Muscle layer of colon (tissue), 2 donors: ENCODE data around the gene PPP1R7.

Experiments used
- H3K27ac ChIP-seq: one replicate; pipeline ENCODE4 v1.7.0; 2013; ENCODE audit warnings: low read depth, mild to moderate bottlenecking, low read length, moderate library complexity
- H3K27me3 ChIP-seq, 2 donors: one replicate each; pipeline ENCODE4 v1.7.0; 2013; ENCODE audit warnings: low read length in 2 of 2, mild to moderate bottlenecking in 2 of 2; ENCODE audit not compliant: insufficient read depth in 2 of 2, control insufficient read depth in 1 of 2
- H3K36me3 ChIP-seq: one replicate; pipeline ENCODE4 v1.7.0; 2013; ENCODE audit warnings: mild to moderate bottlenecking, low read length; ENCODE audit not compliant: insufficient read depth
- H3K4me1 ChIP-seq: one replicate; pipeline ENCODE4 v1.7.0; 2013; ENCODE audit warnings: mild to moderate bottlenecking, low read length; ENCODE audit not compliant: insufficient read depth
- H3K4me3 ChIP-seq, 2 donors: one replicate each; pipeline ENCODE4 v1.7.0; 2013; ENCODE audit warnings: low read length in 2 of 2, low read depth in 1 of 2, mild to moderate bottlenecking in 1 of 2, moderate library complexity in 1 of 2
- H3K9ac ChIP-seq: one replicate; pipeline ENCODE4 v1.7.0; 2013; ENCODE audit warnings: low read length
- H3K9me3 ChIP-seq: one replicate; pipeline ENCODE4 v1.7.0; 2013; ENCODE audit warnings: mild to moderate bottlenecking, low read length
- donor health status: abdominal sarcoma.
- donor health status: Adenocarcinoma of cecum.

PPP1R7 gene

DNA sequence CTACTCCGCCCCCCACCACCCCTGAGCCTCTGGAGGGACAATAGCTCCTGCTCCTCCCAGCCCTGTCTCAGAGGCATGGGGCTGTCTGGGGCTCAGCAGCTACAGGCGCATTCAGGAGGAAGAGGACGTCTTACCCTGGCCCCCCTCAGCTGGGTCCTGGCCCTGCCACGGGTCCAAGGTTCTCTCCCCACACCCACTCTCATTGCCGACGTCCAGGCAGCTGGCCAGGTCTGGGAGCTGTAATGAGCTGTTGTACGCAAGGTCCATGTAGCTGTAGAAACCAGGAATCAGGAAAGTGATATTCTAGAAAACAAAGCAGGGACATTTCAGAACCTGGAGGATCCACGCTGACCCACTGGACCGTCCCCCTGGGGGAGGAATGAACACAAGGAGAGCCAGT is 14.5 kb upstream of the PPP1R7 start:
- Histone ChIP-seq H3K27me3 (no peaks in the 10 kb centered on the region), H3K36me3 (no peaks in the 10 kb centered on the region), H3K4me1 (no peaks in the 10 kb centered on the region), H3K27ac (no peak overlapping the region), H3K9me3 (no peaks in the 10 kb centered on the region), H3K4me3 (no peak overlapping the region), H3K9ac (no peak overlapping the region)

DNA sequence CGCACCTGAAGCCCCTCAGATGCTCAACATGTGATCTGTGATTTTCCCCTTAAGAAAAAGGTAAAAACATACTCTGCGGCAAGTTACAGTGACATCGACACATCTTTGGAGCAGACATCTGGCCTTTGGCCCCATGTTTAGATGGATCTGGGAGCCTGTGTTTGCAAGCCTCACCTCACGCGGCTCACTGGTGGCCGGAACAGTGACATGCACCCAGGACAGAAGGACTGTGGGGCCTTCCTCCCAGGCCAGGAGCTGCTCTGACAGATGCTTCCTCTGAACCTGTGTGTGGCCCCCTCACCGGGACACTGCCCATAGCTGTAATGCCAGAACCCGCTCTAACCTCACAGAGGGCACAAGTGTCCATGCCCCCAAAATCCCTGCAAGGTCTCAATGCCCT is 14.1 kb upstream of the PPP1R7 start:
- no peak overlapping the region for H3K27ac ChIP-seq
- H3K4me3 ChIP-seq = no peak overlapping the region
- H3K4me1 ChIP-seq = no peaks in the 10 kb centered on the region
- no peaks in the 10 kb centered on the region for H3K9me3 ChIP-seq
- H3K9ac ChIP-seq = no peak overlapping the region
- H3K27me3 ChIP-seq = no peaks in the 10 kb centered on the region
- H3K36me3 ChIP-seq = no peaks in the 10 kb centered on the region

DNA sequence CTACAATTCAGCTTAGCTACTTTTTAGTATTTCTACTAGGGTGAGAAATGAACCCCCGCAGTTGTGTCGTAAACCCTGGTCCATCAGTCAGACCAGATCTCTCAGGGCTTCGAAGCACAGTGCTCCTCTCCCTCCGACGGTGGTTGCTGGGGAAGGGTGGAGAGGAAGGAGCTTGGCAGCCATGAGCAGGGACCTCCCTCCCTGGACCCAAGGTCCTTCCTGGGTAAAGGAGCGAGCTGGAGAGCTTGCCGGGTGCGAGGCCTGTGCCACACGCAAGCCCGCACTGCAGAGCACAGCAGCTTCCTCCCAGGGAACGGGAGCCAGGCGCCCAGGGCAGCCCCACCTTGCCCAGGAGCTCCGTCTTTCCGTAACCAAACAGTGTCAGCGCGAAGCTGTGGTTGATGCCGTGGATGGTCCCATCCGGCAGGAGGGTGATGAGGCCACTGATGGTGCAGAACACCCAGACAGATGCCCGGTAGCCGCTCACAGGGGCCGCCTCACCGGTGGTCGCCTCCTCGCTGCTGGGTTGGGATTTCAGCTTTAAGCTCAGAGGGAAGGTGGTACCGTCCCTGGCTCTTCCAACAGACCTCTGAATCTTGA is 13.5 kb upstream of the PPP1R7 start:
- Histone ChIP-seq H3K27me3 (no peaks in the 10 kb centered on the region), H3K9ac (no peak overlapping the region), H3K27ac (no peak overlapping the region), H3K9me3 (no peaks in the 10 kb centered on the region), H3K4me3 (no peak overlapping the region), H3K4me1 (no peaks in the 10 kb centered on the region), H3K36me3 (no peaks in the 10 kb centered on the region)

DNA sequence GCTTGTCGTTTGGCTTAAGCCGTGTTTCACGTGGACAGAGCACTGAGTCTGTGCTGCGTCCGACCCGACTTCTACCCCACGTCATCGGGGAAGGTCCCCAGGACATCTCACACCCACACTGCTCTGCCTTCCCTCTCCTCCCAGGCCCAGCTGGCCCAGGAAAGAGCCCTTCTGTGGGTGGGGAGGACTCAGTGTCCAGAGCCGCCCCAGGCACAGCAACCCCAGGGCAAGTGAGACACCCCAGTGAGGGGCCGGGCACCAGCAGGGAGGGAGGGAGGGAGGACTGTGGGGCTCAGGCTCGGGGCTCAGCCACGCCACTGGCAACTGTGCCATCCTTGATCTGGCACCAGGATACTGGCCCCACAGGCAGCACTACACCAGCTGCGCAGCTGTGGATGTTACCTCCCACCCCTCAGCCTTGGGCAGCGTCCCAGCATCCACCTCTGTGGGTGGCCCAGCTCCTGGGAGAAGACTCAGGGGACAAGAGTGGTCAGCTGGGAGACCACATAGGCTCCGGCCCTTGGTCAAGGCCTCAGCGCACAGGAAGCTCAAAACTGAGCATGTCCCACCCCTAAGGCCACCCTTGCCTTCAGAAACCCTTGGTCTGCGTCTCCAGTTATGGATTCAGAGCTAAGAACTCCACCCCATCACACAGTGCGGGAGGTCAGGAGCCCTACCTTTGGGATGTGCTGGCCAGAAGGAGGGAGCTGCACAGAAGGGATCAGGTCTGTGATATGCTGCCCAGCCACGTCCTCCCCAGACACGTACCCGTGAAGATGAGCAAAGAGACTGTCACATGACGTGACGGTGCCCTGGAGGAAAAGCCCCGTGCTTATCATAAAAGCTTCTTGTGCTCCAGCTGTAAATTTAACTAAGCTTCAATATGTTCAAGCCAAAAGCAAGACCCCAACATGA is 12.7 kb upstream of the PPP1R7 start:
- Histone ChIP-seq H3K9me3 (no peaks in the 10 kb centered on the region), H3K4me3 (no peak overlapping the region), H3K36me3 (no peaks in the 10 kb centered on the region), H3K9ac (no peak overlapping the region), H3K27me3 (no peaks in the 10 kb centered on the region), H3K4me1 (no peaks in the 10 kb centered on the region), H3K27ac (no peak overlapping the region)

DNA sequence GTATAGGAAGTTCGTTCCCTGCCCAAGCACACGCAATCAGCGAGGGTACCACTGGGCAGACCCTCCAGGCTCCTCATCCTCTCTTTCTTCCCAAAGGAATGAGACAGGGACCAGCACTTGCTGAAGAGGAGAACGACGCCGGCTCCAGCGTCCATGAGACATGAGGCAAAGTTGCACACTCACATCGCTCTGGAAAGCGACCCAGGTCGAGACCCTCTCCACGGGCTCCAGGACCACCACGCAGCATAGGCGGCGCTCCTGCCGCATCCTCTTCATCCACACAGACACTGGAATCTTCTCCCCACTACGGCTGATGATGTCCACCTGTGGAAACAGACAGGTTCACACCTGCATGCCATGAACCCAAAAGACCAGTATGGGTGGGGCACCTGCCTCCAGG is 11.8 kb upstream of the PPP1R7 start:
- Histone ChIP-seq H3K27ac (no peak overlapping the region), H3K9ac (no peak overlapping the region), H3K27me3 (no peaks in the 10 kb centered on the region), H3K36me3 (no peaks in the 10 kb centered on the region), H3K9me3 (no peaks in the 10 kb centered on the region), H3K4me1 (no peaks in the 10 kb centered on the region), H3K4me3 (no peak overlapping the region)

DNA sequence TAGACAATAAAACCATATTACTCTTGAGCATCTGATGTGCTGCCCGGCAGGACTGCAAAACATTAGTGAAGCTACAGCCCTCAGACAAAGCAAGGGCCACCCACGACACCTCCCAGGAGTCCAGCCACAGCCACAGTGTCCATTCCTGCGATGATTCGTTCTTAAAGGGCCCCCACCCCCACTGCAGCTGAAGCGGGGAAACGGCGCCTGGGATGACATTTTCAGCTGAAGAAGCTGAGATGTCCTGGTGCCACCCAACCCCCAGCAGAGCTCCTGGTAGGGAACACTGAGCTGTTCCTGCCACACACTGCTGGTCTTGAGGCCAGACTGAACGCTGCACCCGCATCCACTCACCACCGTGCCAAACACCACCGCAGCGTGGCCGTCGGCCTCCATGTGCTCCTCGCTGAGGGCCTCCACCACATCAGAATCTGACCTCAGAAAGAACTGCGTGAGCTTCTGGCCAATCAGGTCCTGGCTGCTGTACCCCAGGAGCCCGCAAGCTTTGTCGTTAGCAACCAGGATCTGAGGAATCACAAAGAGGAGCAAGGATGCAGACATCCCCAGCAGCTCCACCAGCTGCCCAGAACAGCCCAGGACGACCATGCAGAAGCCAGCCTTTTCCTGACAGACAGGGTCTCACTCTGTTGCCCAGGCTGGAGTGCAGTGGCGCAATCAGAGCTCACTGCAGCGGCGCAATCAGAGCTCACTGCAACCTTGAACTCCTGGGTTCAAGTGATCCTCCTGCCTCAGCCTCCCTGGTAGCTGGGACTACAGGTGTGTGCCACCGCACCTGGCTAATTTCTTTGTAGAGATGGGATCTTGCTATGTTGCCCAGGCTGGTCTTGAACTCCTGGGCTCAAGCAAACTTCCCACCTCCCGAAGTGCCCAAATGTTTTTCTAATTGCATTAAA is 10.5 kb upstream of the PPP1R7 start:
- Histone ChIP-seq H3K27ac (no peak overlapping the region), H3K9me3 (no peaks in the 10 kb centered on the region), H3K9ac (no peak overlapping the region), H3K4me1 (no peaks in the 10 kb centered on the region), H3K27me3 (no peaks in the 10 kb centered on the region), H3K4me3 (no peak overlapping the region), H3K36me3 (no peaks in the 10 kb centered on the region)

DNA sequence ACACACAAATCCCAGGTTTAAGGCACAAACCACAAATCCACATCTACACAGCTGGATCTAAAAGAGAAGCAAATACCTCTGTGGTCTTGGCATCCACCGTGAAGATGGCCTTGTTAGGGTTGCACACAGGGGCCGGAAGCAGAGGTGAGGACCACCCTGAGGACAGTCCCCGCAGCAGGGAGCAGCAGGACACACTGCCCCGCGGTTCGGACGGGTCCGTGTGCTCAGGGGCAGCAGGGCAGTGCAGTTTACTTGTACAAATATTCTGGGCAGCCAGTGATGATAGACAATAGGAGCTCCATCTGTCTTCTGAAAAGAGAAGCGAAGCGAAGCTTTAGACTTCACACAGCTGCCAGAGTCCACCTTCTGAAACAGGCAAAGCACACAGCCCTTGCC is 9.8 kb upstream of the PPP1R7 start:
- no peak overlapping the region for H3K9ac ChIP-seq
- no peaks in the 10 kb centered on the region for H3K36me3 ChIP-seq
- H3K27ac ChIP-seq = no peak overlapping the region
- no peaks in the 10 kb centered on the region for H3K9me3 ChIP-seq
- H3K27me3 ChIP-seq = no peaks in the 10 kb centered on the region
- H3K4me1 ChIP-seq = no peaks in the 10 kb centered on the region
- no peak overlapping the region for H3K4me3 ChIP-seq

DNA sequence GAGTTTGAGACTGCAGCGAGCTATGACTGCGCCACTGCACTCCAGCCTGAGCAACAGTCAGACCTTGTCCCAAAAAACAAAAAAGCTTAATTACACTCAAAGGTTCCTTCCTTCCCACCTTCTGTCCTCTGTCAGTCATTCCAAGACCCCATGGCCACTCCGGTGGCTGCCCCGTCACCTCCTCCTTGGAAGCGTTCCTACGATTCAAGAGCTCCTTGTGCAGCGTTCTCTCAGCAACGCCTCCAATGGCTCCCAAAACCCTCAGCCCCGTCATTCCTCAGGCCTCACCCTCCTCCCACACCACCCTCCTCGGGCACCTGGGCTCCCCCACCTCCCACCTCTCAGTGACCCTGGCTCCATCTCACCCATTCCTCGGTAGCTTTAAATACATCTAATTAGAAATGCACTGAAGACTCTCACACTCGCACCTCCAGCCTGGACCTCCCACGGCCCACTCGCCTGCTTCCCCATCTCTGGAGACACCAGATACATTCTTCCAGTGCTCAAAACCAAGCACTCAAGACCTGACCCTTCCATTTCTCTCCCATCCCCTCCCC is 9.0 kb upstream of the PPP1R7 start:
- Histone ChIP-seq H3K36me3 (no peaks in the 10 kb centered on the region), H3K27ac (no peak overlapping the region), H3K9ac (no peak overlapping the region)

DNA sequence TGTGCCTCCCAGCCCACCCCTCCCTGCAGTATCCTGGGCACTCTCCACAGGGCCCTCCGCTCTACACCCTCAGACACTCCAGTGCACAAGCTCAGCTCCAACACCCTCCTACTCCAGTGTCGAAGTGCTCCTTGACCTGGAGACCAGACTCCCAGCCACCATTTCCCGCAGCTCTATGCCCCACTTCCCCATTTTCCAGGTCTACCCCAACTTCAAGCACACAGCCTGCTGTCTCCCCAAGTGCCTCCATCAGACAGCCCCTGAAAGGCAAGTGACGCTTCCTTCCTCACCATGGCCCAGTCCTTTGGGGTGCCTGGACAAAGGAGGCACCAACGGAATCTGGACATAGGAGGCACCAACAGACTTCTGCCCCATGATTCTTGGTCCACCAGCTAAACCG is 8.2 kb upstream of the PPP1R7 start:
- H3K36me3 ChIP-seq = no peaks in the 10 kb centered on the region
- H3K9ac ChIP-seq = no peak overlapping the region
- no peaks in the 10 kb centered on the region for H3K4me1 ChIP-seq
- H3K4me3 ChIP-seq = no peak overlapping the region
- no peak overlapping the region for H3K27ac ChIP-seq
- no peaks in the 10 kb centered on the region for H3K27me3 ChIP-seq
- no peaks in the 10 kb centered on the region for H3K9me3 ChIP-seq

More for the DNA sequence above, 9.0 kb upstream of the PPP1R7 start:
- Histone ChIP-seq H3K27me3 (no peaks in the 10 kb centered on the region), H3K4me1 (no peaks in the 10 kb centered on the region), H3K9me3 (no peaks in the 10 kb centered on the region), H3K4me3 (no peak overlapping the region)

DNA sequence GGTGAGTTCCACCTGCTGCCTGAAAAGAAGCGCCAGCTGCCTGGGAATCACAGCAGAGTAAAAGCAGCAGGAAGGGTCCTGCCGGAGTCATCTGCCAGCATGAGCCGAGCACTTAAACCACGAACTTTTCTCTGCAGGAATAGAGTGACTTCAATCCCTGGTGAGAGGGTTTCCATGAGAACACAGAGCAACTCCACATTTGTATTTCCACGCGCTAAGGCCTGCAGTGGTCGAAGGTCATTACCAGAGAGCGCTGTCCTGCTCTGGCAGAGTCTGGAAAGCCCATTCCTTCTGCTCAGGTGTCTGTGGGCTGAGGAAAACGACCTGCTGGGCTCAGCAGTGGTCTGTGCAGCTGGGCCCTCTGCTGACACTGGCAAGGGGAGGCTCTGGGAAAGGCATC is 7.7 kb upstream of the PPP1R7 start:
- no peak overlapping the region for H3K27ac ChIP-seq
- no peak overlapping the region for H3K4me3 ChIP-seq
- no peaks in the 10 kb centered on the region for H3K4me1 ChIP-seq
- H3K27me3 ChIP-seq = no peaks in the 10 kb centered on the region
- no peaks in the 10 kb centered on the region for H3K36me3 ChIP-seq
- no peaks in the 10 kb centered on the region for H3K9me3 ChIP-seq
- H3K9ac ChIP-seq = no peak overlapping the region

DNA sequence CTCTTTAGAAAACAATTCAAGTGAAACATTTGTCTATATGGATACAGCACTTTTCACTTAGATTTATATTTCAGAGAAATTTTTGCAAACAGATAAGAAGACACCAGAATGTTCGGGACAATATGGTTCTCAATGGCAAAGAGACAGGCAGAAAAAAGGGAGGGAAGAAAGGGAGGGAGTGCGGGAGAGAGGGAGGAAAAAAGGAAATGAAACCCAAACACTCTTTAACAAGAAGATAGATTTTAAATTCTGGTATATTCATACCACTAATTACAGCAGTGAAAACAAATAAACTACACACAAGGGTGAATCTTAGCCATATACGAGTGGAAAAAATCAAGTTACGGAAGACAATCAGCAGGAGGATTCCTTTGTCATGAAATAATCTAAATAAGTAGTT is 4.0 kb upstream of the PPP1R7 start:
- Histone ChIP-seq H3K27me3 (no peaks in the 10 kb centered on the region), H3K4me3 (no peak overlapping the region), H3K27ac (no peak overlapping the region), H3K4me1 (peaks cover 13% of the 10 kb centered on the region), H3K9me3 (no peaks in the 10 kb centered on the region), H3K36me3 (no peaks in the 10 kb centered on the region), H3K9ac (no peak overlapping the region)
